Measurements from ENCODE around the gene FHDC1.

DNA sequence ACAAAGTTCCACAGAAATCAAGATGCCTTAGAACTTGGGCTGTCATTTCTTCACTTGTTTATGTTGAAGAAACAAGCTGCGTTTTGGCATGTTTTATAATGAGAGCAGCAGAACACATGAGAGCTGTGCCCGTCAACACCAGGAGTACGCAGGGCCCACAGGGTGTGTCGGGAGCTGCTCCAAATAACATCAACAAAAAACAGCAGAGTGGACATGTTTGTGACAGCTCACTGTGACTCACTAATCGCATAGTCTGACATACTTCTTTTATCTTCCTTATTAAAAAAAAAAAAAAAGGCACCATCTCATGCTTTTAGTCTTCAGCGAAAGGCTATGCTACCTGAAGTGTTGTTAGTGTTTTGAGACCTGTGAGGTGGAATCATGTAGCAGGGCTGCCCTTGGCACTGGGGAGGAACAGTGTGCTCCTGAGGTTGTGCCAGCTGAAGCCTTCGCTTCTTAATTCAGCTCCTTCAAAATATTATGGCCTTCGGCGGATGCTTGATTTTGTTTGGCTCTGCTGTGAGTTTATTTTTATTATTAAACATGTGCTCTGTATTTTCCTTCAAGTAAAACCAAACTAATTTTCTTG lies 32.8 kb downstream of the FHDC1 start:
- TF ChIP-seq FOXK1 (CRISPR knock-in tag; IDR thresholded peaks at IDR 0.05), result no peak
- no peak for TF ChIP-seq IRF2 (CRISPR knock-in tag; IDR thresholded peaks at IDR 0.05; ENCODE audit: borderline replicate concordance, low read depth)
- TF ChIP-seq, protein P1, sequence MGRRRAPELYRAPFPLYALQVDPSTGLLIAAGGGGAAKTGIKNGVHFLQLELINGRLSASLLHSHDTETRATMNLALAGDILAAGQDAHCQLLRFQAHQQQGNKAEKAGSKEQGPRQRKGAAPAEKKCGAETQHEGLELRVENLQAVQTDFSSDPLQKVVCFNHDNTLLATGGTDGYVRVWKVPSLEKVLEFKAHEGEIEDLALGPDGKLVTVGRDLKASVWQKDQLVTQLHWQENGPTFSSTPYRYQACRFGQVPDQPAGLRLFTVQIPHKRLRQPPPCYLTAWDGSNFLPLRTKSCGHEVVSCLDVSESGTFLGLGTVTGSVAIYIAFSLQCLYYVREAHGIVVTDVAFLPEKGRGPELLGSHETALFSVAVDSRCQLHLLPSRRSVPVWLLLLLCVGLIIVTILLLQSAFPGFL (CRISPR knock-in tag; IDR thresholded peaks at IDR 0.05; ENCODE audit: borderline replicate concordance), result no peak
- TF ChIP-seq, protein P2, sequence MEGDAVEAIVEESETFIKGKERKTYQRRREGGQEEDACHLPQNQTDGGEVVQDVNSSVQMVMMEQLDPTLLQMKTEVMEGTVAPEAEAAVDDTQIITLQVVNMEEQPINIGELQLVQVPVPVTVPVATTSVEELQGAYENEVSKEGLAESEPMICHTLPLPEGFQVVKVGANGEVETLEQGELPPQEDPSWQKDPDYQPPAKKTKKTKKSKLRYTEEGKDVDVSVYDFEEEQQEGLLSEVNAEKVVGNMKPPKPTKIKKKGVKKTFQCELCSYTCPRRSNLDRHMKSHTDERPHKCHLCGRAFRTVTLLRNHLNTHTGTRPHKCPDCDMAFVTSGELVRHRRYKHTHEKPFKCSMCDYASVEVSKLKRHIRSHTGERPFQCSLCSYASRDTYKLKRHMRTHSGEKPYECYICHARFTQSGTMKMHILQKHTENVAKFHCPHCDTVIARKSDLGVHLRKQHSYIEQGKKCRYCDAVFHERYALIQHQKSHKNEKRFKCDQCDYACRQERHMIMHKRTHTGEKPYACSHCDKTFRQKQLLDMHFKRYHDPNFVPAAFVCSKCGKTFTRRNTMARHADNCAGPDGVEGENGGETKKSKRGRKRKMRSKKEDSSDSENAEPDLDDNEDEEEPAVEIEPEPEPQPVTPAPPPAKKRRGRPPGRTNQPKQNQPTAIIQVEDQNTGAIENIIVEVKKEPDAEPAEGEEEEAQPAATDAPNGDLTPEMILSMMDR (IDR thresholded peaks at IDR 0.05), result no peak

Measured in WTC11 (cell line).